K562 (cell line): ENCODE results near the gene PEAR1. TPM values are rescaled to one million over a fixed set of nuclear protein-coding genes. Genes with fewer than 3 reads are reported as not detected.

ENCODE experiments used
- DPF2 ChIP-seq: fragments of 450-650 bp; IDR thresholded peaks from 2 replicates; pipeline ENCODE4 v1.6.1; 2016
- HIVEP1 ChIP-seq: fragments of 250-450 bp; sonication (Bioruptor Pico); IDR thresholded peaks from 2 replicates; pipeline ENCODE4 v1.4.0; 2020; ENCODE audit warnings: mild to moderate bottlenecking
- IFI16 ChIP-seq: fragments of 250-450 bp; sonication (Bioruptor Pico); IDR thresholded peaks from 2 replicates; pipeline ENCODE4 v2.1.2; 2022; ENCODE audit warnings: mild to moderate bottlenecking, inconsistent platforms
- IRF1 ChIP-seq: sonication (generic); formaldehyde crosslinking; IDR thresholded peaks from 2 replicates; pipeline ENCODE4 v1.8.0; 2022; ENCODE audit warnings: missing genetic modification reagents, mild to moderate bottlenecking, borderline replicate concordance
- MTA1 ChIP-seq: fragments of 450-650 bp; IDR thresholded peaks from 2 replicates; pipeline ENCODE4 v1.6.1; 2017; ENCODE audit warnings: borderline replicate concordance
- PYGO2 ChIP-seq: fragments of 450-650 bp; IDR thresholded peaks from 2 replicates; pipeline ENCODE4 v1.6.1; 2016; ENCODE audit warnings: mild to moderate bottlenecking, missing genetic modification characterization, moderate library complexity, missing compliant biosample characterization
- RBFOX2 ChIP-seq: fragments of 200-400 bp; formaldehyde crosslinking; IDR thresholded peaks from 2 replicates; pipeline ENCODE4 v1.6.1; 2017; ENCODE audit warnings: low read depth, mild to moderate bottlenecking, low read length, moderate library complexity
- RCOR1 ChIP-seq, 2 experiments: IDR thresholded peaks; 2 replicates each; pipeline ENCODE4 v1.6.1; 2012; ENCODE audit warnings: low read depth in 2 of 2, low read length in 2 of 2, borderline replicate concordance in 1 of 2, improper control_type of control experiment in 1 of 2
- SAFB2 ChIP-seq: fragments of 200-400 bp; formaldehyde crosslinking; IDR thresholded peaks from 2 replicates; pipeline ENCODE4 v1.6.1; 2018; ENCODE audit warnings: borderline replicate concordance, low read length, low read depth, moderate library complexity; ENCODE audit not compliant: severe bottlenecking
- SFPQ ChIP-seq: fragments of 200-400 bp; formaldehyde crosslinking; IDR thresholded peaks from 2 replicates; pipeline ENCODE4 v1.6.1; 2017; ENCODE audit warnings: mild to moderate bottlenecking, low read depth, low read length, moderate library complexity
- SMARCA5 ChIP-seq: fragments of 450-650 bp; IDR thresholded peaks from 2 replicates; pipeline ENCODE4 v1.6.1; 2016
- SNRNP70 ChIP-seq: fragments of 200-400 bp; formaldehyde crosslinking; optimal IDR thresholded peaks from 2 replicates; pipeline ENCODE3; 2017; ENCODE audit warnings: low read depth, low read length
- SUPT5H ChIP-seq: fragments of 450-650 bp; IDR thresholded peaks from 2 replicates; pipeline ENCODE4 v1.6.1; 2016
- XRCC3 ChIP-seq: fragments of 450-650 bp; IDR thresholded peaks from 2 replicates; pipeline ENCODE4 v1.6.1; 2017; ENCODE audit warnings: mild to moderate bottlenecking, moderate library complexity
- ZC3H8 ChIP-seq: fragments of 450-650 bp; IDR thresholded peaks from 2 replicates; pipeline ENCODE4 v1.6.1; 2017
- ZKSCAN1 ChIP-seq: fragments of 150-350 bp; IDR thresholded peaks from 2 replicates; pipeline ENCODE4 v1.6.1; 2016; ENCODE audit warnings: low read depth, low read length
- ZNF124 ChIP-seq: sonication (generic); formaldehyde crosslinking; IDR thresholded peaks from 2 replicates; pipeline ENCODE4 v1.8.1; 2022; ENCODE audit warnings: missing genetic modification reagents
- ZNF232 ChIP-seq: sonication (generic); formaldehyde crosslinking; IDR thresholded peaks from 2 replicates; pipeline ENCODE4 v1.8.0; 2022; ENCODE audit warnings: mild to moderate bottlenecking, missing genetic modification reagents
- polyA plus RNA-seq, 8 experiments: library from polyadenylated mRNA; depleted of rRNA in 4 of 8; stranded (reverse) in 5 of 8; unstranded in 3 of 8; fragments of >200 nt; fragmentation: Nextera tagmentation in 2 of 8; fragmentation: Illumina TruSeq in 1 of 8; extraction: Ambion mirVana in 2 of 8; extraction: Trizol in 1 of 8; gene quantifications; 2 replicates each; pipeline versions ENCODE4 v1.2.1 to v1.2.3, GENCODE V29; 2011 to 2014; ENCODE audit warnings: inconsistent platforms in 1 of 8, missing spikeins in 1 of 8
- total RNA-seq, 7 experiments: library from RNA; depleted of rRNA in 6 of 7; stranded (reverse); fragments of >200 nt in 6 of 7; fragmentation: Illumina TruSeq in 2 of 7; extraction: Trizol in 2 of 7; gene quantifications; 2 replicates each; pipeline versions ENCODE4 v1.2.1 to v1.2.3, GENCODE V29; 2011 to 2021; ENCODE audit warnings: low replicate concordance in 1 of 7
- TF ChIP-seq, protein P1 (sequence below): fragments of 250-450 bp; sonication (Bioruptor Pico); IDR thresholded peaks from 2 replicates; pipeline ENCODE4 v1.5.0; 2020; ENCODE audit warnings: mild to moderate bottlenecking
- TF ChIP-seq, protein P2 (sequence below), 2 experiments: fragments of 150-350 bp in 1 of 2; IDR thresholded peaks; 2 replicates each; pipeline ENCODE4 v1.6.1; 2012 to 2016; ENCODE audit warnings: low read depth in 2 of 2, low read length in 2 of 2, mild to moderate bottlenecking in 1 of 2, moderate library complexity in 1 of 2
- TF ChIP-seq, protein P3 (sequence below): fragments of 450-650 bp; IDR thresholded peaks from 2 replicates; pipeline ENCODE4 v1.6.1; 2016; ENCODE audit warnings: borderline replicate concordance

PEAR1 gene
- total and polyA plus RNA-seq, 9 of the 15 experiments (the other 6 are each of a cell fraction or from before 2014, with no cell fraction given): 0.87 to 13.9 (median 6.1) TPM

- TF ChIP-seq PYGO2: no peak
- TF ChIP-seq ZNF124 (CRISPR knock-in tag): no peak
- TF ChIP-seq, protein P1, sequence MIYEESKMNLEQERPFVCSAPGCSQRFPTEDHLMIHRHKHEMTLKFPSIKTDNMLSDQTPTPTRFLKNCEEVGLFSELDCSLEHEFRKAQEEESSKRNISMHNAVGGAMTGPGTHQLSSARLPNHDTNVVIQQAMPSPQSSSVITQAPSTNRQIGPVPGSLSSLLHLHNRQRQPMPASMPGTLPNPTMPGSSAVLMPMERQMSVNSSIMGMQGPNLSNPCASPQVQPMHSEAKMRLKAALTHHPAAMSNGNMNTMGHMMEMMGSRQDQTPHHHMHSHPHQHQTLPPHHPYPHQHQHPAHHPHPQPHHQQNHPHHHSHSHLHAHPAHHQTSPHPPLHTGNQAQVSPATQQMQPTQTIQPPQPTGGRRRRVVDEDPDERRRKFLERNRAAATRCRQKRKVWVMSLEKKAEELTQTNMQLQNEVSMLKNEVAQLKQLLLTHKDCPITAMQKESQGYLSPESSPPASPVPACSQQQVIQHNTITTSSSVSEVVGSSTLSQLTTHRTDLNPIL (CRISPR knock-in tag): no peak
- TF ChIP-seq SUPT5H: no peak
- TF ChIP-seq, protein P2, sequence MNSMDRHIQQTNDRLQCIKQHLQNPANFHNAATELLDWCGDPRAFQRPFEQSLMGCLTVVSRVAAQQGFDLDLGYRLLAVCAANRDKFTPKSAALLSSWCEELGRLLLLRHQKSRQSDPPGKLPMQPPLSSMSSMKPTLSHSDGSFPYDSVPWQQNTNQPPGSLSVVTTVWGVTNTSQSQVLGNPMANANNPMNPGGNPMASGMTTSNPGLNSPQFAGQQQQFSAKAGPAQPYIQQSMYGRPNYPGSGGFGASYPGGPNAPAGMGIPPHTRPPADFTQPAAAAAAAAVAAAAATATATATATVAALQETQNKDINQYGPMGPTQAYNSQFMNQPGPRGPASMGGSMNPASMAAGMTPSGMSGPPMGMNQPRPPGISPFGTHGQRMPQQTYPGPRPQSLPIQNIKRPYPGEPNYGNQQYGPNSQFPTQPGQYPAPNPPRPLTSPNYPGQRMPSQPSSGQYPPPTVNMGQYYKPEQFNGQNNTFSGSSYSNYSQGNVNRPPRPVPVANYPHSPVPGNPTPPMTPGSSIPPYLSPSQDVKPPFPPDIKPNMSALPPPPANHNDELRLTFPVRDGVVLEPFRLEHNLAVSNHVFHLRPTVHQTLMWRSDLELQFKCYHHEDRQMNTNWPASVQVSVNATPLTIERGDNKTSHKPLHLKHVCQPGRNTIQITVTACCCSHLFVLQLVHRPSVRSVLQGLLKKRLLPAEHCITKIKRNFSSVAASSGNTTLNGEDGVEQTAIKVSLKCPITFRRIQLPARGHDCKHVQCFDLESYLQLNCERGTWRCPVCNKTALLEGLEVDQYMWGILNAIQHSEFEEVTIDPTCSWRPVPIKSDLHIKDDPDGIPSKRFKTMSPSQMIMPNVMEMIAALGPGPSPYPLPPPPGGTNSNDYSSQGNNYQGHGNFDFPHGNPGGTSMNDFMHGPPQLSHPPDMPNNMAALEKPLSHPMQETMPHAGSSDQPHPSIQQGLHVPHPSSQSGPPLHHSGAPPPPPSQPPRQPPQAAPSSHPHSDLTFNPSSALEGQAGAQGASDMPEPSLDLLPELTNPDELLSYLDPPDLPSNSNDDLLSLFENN (IDR thresholded peaks at IDR 0.05; ENCODE audit: low read depth in 2 of 2, low read length in 2 of 2): peak in 1 of 2 experiments; percentile 88; a peak in 2 of 4 replicates
- TF ChIP-seq XRCC3: no peak
- no peak for TF ChIP-seq SNRNP70
- TF ChIP-seq MTA1: peak; percentile 77
- TF ChIP-seq, protein P3, sequence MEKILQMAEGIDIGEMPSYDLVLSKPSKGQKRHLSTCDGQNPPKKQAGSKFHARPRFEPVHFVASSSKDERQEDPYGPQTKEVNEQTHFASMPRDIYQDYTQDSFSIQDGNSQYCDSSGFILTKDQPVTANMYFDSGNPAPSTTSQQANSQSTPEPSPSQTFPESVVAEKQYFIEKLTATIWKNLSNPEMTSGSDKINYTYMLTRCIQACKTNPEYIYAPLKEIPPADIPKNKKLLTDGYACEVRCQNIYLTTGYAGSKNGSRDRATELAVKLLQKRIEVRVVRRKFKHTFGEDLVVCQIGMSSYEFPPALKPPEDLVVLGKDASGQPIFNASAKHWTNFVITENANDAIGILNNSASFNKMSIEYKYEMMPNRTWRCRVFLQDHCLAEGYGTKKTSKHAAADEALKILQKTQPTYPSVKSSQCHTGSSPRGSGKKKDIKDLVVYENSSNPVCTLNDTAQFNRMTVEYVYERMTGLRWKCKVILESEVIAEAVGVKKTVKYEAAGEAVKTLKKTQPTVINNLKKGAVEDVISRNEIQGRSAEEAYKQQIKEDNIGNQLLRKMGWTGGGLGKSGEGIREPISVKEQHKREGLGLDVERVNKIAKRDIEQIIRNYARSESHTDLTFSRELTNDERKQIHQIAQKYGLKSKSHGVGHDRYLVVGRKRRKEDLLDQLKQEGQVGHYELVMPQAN: no peak
- TF ChIP-seq IRF1 (CRISPR knock-in tag): no peak
- no peak for TF ChIP-seq SMARCA5
- no peak for TF ChIP-seq RBFOX2
- TF ChIP-seq SFPQ: no peak
- TF ChIP-seq RCOR1 (IDR thresholded peaks at IDR 0.05; ENCODE audit: borderline replicate concordance in 1 of 2, low read depth in 2 of 2, low read length in 2 of 2): peak; percentile 90 to 98
- TF ChIP-seq ZNF232 (CRISPR knock-in tag): no peak
- no peak for TF ChIP-seq IFI16
- peak; percentile 83 for TF ChIP-seq HIVEP1 (CRISPR knock-in tag)
- peak; percentile 93 for TF ChIP-seq DPF2
- TF ChIP-seq ZKSCAN1: no peak
- TF ChIP-seq SAFB2: no peak
- no peak for TF ChIP-seq ZC3H8
These were observed 64.8 kb downstream of the PEAR1 start (continued) for GRCh38 chr1:156958247-156958714.
